ENCODE results near the gene UMODL1. TPM values are rescaled to one million over a fixed set of nuclear protein-coding genes. Genes with fewer than 3 reads are reported as not detected.

The UMODL1 gene
- total RNA-seq, 1 donor: not detected

GRCh38 chr21:42120903-42121535, 49.9 kb downstream of the UMODL1 start:
- no peak overlapping the region for H3K4me3 ChIP-seq (ENCODE audit: low read depth, low read length)
- DNase-seq (ENCODE audit: low read depth): no peak
- no peak for TF ChIP-seq CTCF (IDR thresholded peaks at IDR 0.05; ENCODE audit: insufficient read depth, low read length)

GRCh38 chr21:42121794-42122193, 50.7 kb downstream of the UMODL1 start:
- DNase-seq (ENCODE audit: low read depth): no peak
- no peak for TF ChIP-seq CTCF (IDR thresholded peaks at IDR 0.05; ENCODE audit: insufficient read depth, low read length)
- no peak overlapping the region for H3K4me3 ChIP-seq (ENCODE audit: low read depth, low read length)

GRCh38 chr21:42122398-42122797, 51.3 kb downstream of the UMODL1 start:
- no peak overlapping the region for H3K4me3 ChIP-seq (ENCODE audit: low read depth, low read length)
- DNase-seq (ENCODE audit: low read depth): no peak
- no peak for TF ChIP-seq CTCF (IDR thresholded peaks at IDR 0.05; ENCODE audit: insufficient read depth, low read length)

- no peak for TF ChIP-seq CTCF (IDR thresholded peaks at IDR 0.05; ENCODE audit: insufficient read depth, low read length)
- DNase-seq (ENCODE audit: low read depth): no peak
- H3K4me3 ChIP-seq (ENCODE audit: low read depth, low read length): no peak overlapping the region
Measured at GRCh38 chr21:42122808-42123207, 51.7 kb downstream of the UMODL1 start.

GRCh38 chr21:42123219-42123908, 52.2 kb downstream of the UMODL1 start:
- H3K4me3 ChIP-seq (ENCODE audit: low read depth, low read length): no peak overlapping the region
- TF ChIP-seq CTCF (IDR thresholded peaks at IDR 0.05; ENCODE audit: insufficient read depth, low read length): no peak
- DNase-seq (ENCODE audit: low read depth): no peak

- TF ChIP-seq CTCF (IDR thresholded peaks at IDR 0.05; ENCODE audit: insufficient read depth, low read length): no peak
- DNase-seq (ENCODE audit: low read depth): no peak
- no peak overlapping the region for H3K4me3 ChIP-seq (ENCODE audit: low read depth, low read length)
Measured at GRCh38 chr21:42124081-42124480, 53.0 kb downstream of the UMODL1 start.
